GM13977 (cell line): ENCODE results near the gene LELP1.

Experiments used
- DNase-seq: peaks from one replicate; pipeline ENCODE4 v3.0.0; 2012; ENCODE audit warnings: low spot score
- in situ Hi-C: fragments of 300-500 bp; cut with MboI; formaldehyde crosslinking; loops from one replicate; pipeline ENCODE4 v1.12.0; 2022; ENCODE audit warnings: low sequenced_read_pairs, low pct_unique_long_range_greater_than_20kb, mixed read lengths, inconsistent platforms; ENCODE audit not compliant: unreplicated experiment
- TF ChIP-seq, protein P1 (sequence below): IDR thresholded peaks from 2 replicates; pipeline ENCODE4 v1.5.1; 2012; ENCODE audit warnings: mild to moderate bottlenecking, control low read depth; ENCODE audit not compliant: insufficient read depth; ENCODE audit errors: extremely low read depth, missing control alignments

The LELP1 gene

DNA sequence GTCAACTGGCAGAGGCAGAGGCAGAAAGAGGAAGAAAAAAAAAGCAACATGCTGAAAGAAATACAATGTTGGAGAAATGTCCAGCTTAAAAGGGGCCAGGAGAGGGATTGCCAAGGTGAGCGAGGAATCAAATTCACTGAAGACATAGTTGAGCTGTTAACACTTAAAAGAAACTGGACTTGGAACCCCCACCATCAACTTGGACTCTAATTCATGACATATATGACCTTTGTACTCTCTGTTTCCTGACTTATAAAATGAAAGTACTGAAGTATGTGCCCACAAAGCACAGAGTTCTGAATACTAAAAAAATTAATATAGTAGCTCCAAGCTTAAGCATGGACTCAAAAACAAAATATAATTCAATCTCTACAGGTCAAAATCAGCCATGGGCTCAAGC lies 30.2 kb downstream of the LELP1 start:
- no peak for DNase-seq
- in situ Hi-C loops, result no loop called here
- TF ChIP-seq, protein P1, sequence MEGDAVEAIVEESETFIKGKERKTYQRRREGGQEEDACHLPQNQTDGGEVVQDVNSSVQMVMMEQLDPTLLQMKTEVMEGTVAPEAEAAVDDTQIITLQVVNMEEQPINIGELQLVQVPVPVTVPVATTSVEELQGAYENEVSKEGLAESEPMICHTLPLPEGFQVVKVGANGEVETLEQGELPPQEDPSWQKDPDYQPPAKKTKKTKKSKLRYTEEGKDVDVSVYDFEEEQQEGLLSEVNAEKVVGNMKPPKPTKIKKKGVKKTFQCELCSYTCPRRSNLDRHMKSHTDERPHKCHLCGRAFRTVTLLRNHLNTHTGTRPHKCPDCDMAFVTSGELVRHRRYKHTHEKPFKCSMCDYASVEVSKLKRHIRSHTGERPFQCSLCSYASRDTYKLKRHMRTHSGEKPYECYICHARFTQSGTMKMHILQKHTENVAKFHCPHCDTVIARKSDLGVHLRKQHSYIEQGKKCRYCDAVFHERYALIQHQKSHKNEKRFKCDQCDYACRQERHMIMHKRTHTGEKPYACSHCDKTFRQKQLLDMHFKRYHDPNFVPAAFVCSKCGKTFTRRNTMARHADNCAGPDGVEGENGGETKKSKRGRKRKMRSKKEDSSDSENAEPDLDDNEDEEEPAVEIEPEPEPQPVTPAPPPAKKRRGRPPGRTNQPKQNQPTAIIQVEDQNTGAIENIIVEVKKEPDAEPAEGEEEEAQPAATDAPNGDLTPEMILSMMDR, result no peak

DNA sequence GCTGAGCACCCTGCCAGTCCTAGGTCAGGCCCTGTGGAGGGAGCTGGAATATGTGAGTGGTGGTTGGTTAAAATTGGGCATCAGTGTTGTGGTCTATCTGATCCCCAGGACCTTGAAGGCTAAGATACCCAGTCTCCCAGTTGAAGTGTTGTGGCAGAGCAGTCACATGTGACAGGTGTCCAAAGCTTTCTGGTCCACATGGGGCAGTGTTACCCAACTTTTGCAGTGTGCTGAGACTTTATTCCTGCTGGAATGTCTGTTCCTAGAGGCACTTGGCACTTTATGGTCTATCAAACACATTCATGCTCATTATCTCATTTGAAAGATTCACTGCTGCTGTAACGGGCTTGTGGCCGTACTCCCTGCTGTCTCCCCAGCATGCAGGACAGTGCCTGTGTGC lies 35.3 kb downstream of the LELP1 start:
- in situ Hi-C loops, result no loop called here
- DNase-seq, result no peak
- TF ChIP-seq, protein P1, result peak; percentile 18

DNA sequence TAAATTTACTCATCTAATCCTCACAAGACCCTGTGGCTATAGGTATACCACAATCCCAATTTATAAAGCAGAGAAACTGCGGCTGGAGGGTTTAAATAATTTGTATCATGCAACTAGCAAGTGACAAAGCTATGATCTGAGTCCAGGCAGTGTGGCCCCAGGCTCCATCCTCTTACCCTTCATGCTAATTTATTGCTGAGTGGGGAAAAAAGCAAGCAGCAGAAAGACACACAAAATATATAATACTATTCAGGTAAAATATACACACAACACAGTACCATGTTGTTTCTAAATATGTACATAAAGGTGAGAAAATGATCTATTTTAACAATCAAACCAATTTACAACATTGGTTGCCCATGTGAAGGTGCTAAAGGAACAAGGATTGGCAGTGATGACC lies 38.9 kb downstream of the LELP1 start:
- in situ Hi-C loops, result no loop called here
- no peak for DNase-seq
- TF ChIP-seq, protein P1, result no peak

DNA sequence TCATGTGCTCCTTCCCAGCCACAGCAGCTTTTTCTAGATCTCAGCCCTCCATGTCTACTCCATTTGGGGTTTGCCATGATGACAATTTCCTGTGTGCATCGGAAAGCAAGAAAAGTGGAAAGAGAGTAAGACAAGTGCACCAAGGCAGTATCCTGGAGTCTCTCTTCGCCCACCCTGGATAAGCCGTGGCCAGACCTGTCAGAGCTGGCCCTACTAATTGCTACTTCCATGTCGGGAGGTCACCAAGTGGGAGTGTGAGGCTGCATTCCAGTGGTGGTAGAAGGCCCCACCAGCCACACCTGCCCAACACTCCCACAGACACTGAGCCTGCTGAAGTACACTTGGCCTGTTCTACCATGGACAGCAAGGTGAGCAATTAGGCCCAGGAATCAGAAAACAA lies 42.2 kb downstream of the LELP1 start:
- TF ChIP-seq, protein P1, result no peak
- in situ Hi-C loops, result no loop called here
- DNase-seq, result no peak

DNA sequence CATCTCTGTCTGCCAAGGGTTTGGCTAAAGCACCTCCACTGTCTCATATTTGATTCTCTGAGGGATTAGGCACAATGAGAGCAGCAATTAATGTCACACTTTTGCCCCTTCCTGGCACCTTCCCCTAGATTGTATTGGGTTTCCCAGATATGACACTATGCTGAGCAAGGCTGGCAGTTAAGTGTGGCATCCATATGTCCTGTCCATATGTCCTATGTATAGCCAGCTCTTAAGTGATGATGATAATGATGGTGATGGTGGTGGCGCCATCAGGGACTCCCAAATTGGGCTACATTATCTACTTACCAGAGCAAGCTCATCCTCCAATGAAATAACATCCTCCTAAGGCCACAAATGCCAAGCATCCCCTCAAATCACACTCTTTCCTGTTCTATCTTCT lies 42.8 kb downstream of the LELP1 start:
- TF ChIP-seq, protein P1, result no peak
- in situ Hi-C loops, result no loop called here
- no peak for DNase-seq

DNA sequence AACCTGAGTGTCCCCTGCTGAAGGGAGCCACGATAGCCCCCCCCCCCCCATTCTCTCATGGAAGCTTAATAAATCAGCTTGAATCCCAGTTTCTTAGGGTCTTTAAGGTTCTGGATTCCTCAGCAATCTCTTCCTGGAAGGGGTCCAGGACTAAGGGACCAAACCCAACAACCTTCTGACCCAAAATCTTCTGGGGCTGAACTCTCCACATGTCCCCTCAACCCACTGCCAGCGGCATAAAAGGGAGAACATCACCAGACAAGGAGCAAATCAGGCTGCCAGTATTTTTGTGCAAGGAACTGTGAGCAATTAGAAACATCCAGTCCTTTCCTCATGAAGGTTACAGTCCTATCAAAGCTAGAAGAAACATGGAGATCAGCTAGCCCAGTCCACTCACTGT lies 43.6 kb downstream of the LELP1 start:
- no peak for DNase-seq
- in situ Hi-C loops, result no loop called here
- TF ChIP-seq, protein P1, result no peak
